Right lobe of liver (tissue), 6 donors: ENCODE results near the gene RFX3. TPM values are rescaled to one million over a fixed set of nuclear protein-coding genes. Genes with fewer than 3 reads are reported as not detected.

Experiments
- ATAC-seq, 4 donors: fragments of 200-7000 bp; cut with Tn5 transposase; one replicate each; pipeline ENCODE4 v1.9.1; 2020; ENCODE audit warnings: mild to moderate bottlenecking in 4 of 4, moderate library complexity in 4 of 4
- DNase-seq, 3 donors: peaks; one replicate each; pipeline ENCODE4 v3.0.0-alpha.2; 2020
- H3K27ac ChIP-seq, 3 donors: fragments of 200-600 bp; one replicate each; pipeline ENCODE4 v1.8.0; 2022
- H3K27me3 ChIP-seq, 2 donors: fragments of 200-600 bp; one replicate each; pipeline ENCODE4 v1.8.0; 2022
- H3K36me3 ChIP-seq, 4 donors: fragments of 200-600 bp; sonication (generic) in 1 of 4; one replicate each; pipeline versions ENCODE4 v1.5.1 to v1.8.0; 2017 to 2022; ENCODE audit warnings: control low read depth in 1 of 4
- H3K4me1 ChIP-seq, 4 donors: fragments of 200-600 bp; sonication (generic) in 1 of 4; one replicate each; pipeline versions ENCODE4 v1.5.1 to v1.8.0; 2017 to 2022; ENCODE audit warnings: control low read depth in 1 of 4
- H3K4me3 ChIP-seq, 3 donors: fragments of 200-600 bp; one replicate each; pipeline ENCODE4 v1.8.0; 2022
- H3K9me3 ChIP-seq, 4 donors: fragments of 200-600 bp; sonication (generic) in 1 of 4; one replicate each; pipeline versions ENCODE4 v1.5.1 to v1.8.0; 2017 to 2022; ENCODE audit warnings: control low read depth in 1 of 4
- POLR2A ChIP-seq: fragments of 450-650 bp; IDR thresholded peaks from one replicate; pipeline ENCODE4 v1.6.1; 2017; ENCODE audit warnings: antibody characterized with exemption, mild to moderate bottlenecking
- WGBS: methylation state at CpG from one replicate; pipeline ENCODE4 v1.1.6; 2018; ENCODE audit warnings: low coverage, low lambda C conversion rate; ENCODE audit not compliant: insufficient coverage; ENCODE audit errors: missing lambda C conversion rate; 5-methylcytosine and 5-hydroxymethylcytosine counted together
- intact Hi-C, 2 donors: fragments of 100-400 bp; cut with DNase I; formaldehyde crosslinking; loops; one replicate each; pipeline versions ENCODE4 v1.11.2 to v1.14.1; 2022
- total RNA-seq, 6 experiments: library from RNA; depleted of rRNA in 2 of 6; stranded (reverse); fragments of >200 nt in 2 of 6; fragmentation: NEBNext Ultra II Directional in 3 of 6; extraction: Animal tissue kit (Norgen Biotek cat#: 25700) in 3 of 6; gene quantifications; one replicate each; pipeline versions ENCODE4 v1.1.0 to v1.2.4, GENCODE V29; 2016 to 2023
- TF ChIP-seq, protein P1 (sequence below), 4 donors: fragments of 200-600 bp in 3 of 4; fragments of 450-650 bp in 1 of 4; IDR thresholded peaks; one replicate each; pipeline versions ENCODE4 v1.5.1 to v1.8.0; 2016 to 2022; ENCODE audit warnings: antibody characterized with exemption in 4 of 4, mild to moderate bottlenecking in 2 of 4
- donor health status: DM: no; HTN: yes; CAD: no.
- donor health status: DM: no; HTN: no; CAD: no.
- donor health status: DM: no; HTN: no; CAD: no.
- donor health status: DM: no; HTN: yes; CAD: no.
- donor health status: DM: no; HTN: yes; CAD: no.

The RFX3 gene
- total RNA-seq, 6 experiments from 2014 or later = 1.4 to 2.5 (median 1.8) TPM

DNA sequence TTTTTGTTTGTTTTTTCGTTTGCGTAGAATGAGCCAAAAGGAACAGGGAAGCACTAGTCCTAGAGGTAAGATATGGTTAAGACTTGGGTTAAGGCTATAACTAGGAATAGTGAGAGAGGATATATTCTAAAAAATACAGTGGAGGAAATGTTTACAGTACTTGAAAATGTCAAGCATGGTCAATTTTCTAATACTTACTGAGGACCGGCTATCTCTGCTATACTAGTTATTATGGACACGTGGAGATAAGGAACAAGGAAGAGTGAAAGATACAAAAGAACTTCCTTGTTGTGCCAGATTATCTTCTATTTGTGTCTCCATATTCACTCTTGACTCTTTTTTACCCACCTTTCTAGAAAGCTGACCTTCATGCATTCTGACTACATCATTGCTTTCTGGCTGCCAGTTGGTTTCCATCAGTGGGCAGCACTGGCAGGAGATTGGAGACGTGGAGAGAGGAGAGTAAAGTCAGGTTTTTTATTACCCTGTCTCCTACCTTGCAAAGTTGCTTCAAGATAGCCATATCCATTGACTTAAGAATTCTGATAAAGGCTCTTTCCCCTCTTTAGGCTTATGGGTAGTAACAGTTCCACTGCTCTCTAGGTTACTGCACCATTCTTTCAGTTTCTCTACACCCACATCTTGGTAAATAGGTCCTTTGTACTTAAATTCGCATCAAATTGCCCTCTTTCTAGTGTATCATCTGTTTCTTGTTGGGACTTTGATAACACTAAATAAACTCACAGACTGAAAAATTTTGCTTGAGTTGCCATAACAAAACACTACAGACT lies 9.0 kb upstream of the RFX3 start:
- WGBS = 81% methylated on average over 6 of the region's 6 CpGs
- no peak overlapping the region for H3K27ac ChIP-seq
- ATAC-seq = no peak
- H3K36me3 ChIP-seq = no peaks in the 10 kb centered on the region
- no peaks in the 10 kb centered on the region for H3K27me3 ChIP-seq
- no peak for DNase-seq
- no peaks in the 10 kb centered on the region for H3K9me3 ChIP-seq
- TF ChIP-seq, protein P1, sequence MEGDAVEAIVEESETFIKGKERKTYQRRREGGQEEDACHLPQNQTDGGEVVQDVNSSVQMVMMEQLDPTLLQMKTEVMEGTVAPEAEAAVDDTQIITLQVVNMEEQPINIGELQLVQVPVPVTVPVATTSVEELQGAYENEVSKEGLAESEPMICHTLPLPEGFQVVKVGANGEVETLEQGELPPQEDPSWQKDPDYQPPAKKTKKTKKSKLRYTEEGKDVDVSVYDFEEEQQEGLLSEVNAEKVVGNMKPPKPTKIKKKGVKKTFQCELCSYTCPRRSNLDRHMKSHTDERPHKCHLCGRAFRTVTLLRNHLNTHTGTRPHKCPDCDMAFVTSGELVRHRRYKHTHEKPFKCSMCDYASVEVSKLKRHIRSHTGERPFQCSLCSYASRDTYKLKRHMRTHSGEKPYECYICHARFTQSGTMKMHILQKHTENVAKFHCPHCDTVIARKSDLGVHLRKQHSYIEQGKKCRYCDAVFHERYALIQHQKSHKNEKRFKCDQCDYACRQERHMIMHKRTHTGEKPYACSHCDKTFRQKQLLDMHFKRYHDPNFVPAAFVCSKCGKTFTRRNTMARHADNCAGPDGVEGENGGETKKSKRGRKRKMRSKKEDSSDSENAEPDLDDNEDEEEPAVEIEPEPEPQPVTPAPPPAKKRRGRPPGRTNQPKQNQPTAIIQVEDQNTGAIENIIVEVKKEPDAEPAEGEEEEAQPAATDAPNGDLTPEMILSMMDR (IDR thresholded peaks at IDR 0.05) = no peak
- TF ChIP-seq POLR2A = no peak
- intact Hi-C loops = no loop called here
- H3K4me1 ChIP-seq = no peaks in the 10 kb centered on the region
- H3K4me3 ChIP-seq = no peak overlapping the region

DNA sequence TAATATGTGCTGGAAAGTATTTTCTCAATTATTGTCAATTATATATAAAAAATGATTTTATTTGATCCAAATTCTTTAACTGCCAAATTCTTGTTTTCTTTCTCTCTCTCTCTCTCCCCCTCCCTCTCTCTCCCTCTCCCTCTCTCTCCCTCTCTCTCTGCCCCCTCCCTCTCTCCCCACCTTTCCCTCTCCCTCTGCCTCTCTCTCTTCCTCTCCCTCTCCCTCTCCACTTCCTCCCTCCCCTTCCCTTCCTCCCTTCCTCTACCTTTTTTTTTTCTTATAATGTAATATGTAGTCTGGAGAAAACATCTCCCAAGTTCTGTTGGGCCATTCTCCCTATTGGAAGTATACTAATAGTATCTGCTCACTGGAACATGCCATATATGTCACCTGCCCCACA lies 6.4 kb upstream of the RFX3 start:
- no peaks in the 10 kb centered on the region for H3K9me3 ChIP-seq
- no peak overlapping the region for H3K4me3 ChIP-seq
- no peaks in the 10 kb centered on the region for H3K36me3 ChIP-seq
- H3K4me1 ChIP-seq = peaks cover 0 to 8% (median 2%) of the 10 kb centered on the region in 4 donors
- DNase-seq = no peak
- intact Hi-C loops = no loop called here
- H3K27me3 ChIP-seq = no peaks in the 10 kb centered on the region
- ATAC-seq = no peak
- no peak for TF ChIP-seq POLR2A
- TF ChIP-seq, protein P1 (IDR thresholded peaks at IDR 0.05) = no peak
- no peak overlapping the region for H3K27ac ChIP-seq

- Histone ChIP-seq H3K27ac (no peak overlapping the region), H3K9me3 (no peaks in the 10 kb centered on the region), H3K4me1 (peaks cover 0 to 8% (median 2%) of the 10 kb centered on the region in 4 donors), H3K4me3 (no peak overlapping the region), H3K27me3 (no peaks in the 10 kb centered on the region), H3K36me3 (no peaks in the 10 kb centered on the region)
- ATAC-seq (no peak), DNase-seq (no peak)
- TF ChIP-seq, protein P1 (IDR thresholded peaks at IDR 0.05) = no peak
- TF ChIP-seq POLR2A = no peak
- intact Hi-C loops = no loop called here
- WGBS = 27% methylated on average over 4 of the region's 7 CpGs
Measured at GRCh38 chr9:3528451-3528850, 2.6 kb upstream of the RFX3 start.

GRCh38 chr9:3526997-3527940 lies 1.5 kb upstream of the RFX3 start:
- H3K36me3 ChIP-seq = no peaks in the 10 kb centered on the region
- H3K9me3 ChIP-seq = no peaks in the 10 kb centered on the region
- 11% methylated on average over 15 of the region's 19 CpGs for WGBS
- peak in 2 of 4 donors; percentile 1 for ATAC-seq
- H3K4me3 ChIP-seq = peak overlapping the region; percentile 53 to 85 (median 73)
- no peaks in the 10 kb centered on the region for H3K27me3 ChIP-seq
- intact Hi-C loops = no loop called here
- H3K4me1 ChIP-seq = peaks cover 0 to 8% (median 2%) of the 10 kb centered on the region in 4 donors
- no peak for TF ChIP-seq POLR2A
- TF ChIP-seq, protein P1 (IDR thresholded peaks at IDR 0.05) = no peak
- DNase-seq = no peak
- peak overlapping the region; percentile 99 to 100 (median 100) for H3K27ac ChIP-seq
